ENCODE measurements around the gene PDE3A.

DNA sequence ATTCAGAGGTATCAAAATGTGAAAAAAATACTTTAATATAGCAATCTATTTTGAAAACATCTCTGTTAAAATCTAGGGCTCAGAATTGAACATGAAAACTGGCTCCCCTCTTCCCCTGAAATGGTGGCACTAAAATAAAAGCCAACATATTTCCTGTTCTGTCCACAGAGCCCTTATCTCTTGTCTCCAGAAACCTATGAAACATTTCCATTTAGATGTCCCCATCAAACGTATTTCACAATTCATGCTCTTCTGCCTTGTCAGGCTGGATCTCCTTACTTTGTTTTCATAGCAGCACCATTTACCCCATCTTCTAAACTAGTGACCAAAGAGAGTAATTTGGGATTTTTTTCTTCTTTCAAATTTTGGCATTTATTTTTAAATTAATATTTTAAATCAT lies 42.4 kb downstream of the PDE3A start:
- TF ChIP-seq POLR2A (IDR thresholded peaks at IDR 0.05) (no peak), POLR2AphosphoS5 (IDR thresholded peaks at IDR 0.05) (no peak)
- TF ChIP-seq, protein P1, sequence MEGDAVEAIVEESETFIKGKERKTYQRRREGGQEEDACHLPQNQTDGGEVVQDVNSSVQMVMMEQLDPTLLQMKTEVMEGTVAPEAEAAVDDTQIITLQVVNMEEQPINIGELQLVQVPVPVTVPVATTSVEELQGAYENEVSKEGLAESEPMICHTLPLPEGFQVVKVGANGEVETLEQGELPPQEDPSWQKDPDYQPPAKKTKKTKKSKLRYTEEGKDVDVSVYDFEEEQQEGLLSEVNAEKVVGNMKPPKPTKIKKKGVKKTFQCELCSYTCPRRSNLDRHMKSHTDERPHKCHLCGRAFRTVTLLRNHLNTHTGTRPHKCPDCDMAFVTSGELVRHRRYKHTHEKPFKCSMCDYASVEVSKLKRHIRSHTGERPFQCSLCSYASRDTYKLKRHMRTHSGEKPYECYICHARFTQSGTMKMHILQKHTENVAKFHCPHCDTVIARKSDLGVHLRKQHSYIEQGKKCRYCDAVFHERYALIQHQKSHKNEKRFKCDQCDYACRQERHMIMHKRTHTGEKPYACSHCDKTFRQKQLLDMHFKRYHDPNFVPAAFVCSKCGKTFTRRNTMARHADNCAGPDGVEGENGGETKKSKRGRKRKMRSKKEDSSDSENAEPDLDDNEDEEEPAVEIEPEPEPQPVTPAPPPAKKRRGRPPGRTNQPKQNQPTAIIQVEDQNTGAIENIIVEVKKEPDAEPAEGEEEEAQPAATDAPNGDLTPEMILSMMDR (IDR thresholded peaks at IDR 0.05), result no peak

All from prostate gland (tissue), 2 donors.